ENCODE data around the gene THSD7B. TPM values are rescaled to one million over a fixed set of nuclear protein-coding genes. Genes with fewer than 3 reads are reported as not detected.
"Not testable (repeated sequence)": the region's sequence is repeated elsewhere in the genome, so short reads cannot be mapped to it uniquely, and the experiment has no call there.

The THSD7B gene
- total RNA-seq, 4 donors from 2014 or later = under 0.01 to 0.29 (median 0.03) TPM

- Histone ChIP-seq H3K4me1 (peaks cover 0 to 7% (median 5%) of the 10 kb centered on the region in 4 donors), H3K36me3 (no peaks in the 10 kb centered on the region), H3K27me3 (no peaks in the 10 kb centered on the region), H3K4me3 (no peak overlapping the region), H3K9me3 (peaks cover 0 to 3% (median 1%) of the 10 kb centered on the region in 4 donors), H3K27ac (replicated peaks in 1 of 4) (no peak overlapping the region)
- 88% methylated on average over 3 of the region's 3 CpGs for WGBS
- TF ChIP-seq POLR2A (IDR thresholded peaks at IDR 0.05; ENCODE audit: low read depth) (no peak), EP300 (IDR thresholded peaks at IDR 0.05) (no peak), CTCF (IDR thresholded peaks at IDR 0.05) (no peak), POLR2AphosphoS5 (IDR thresholded peaks at IDR 0.05) (no peak)
- no peak for DNase-seq (ENCODE audit: extremely low spot score)
- intact Hi-C loops (cut with DNase I) = no loop called here
These were observed 805.1 kb downstream of the THSD7B start for GRCh38 chr2:137570484-137570883.

DNA sequence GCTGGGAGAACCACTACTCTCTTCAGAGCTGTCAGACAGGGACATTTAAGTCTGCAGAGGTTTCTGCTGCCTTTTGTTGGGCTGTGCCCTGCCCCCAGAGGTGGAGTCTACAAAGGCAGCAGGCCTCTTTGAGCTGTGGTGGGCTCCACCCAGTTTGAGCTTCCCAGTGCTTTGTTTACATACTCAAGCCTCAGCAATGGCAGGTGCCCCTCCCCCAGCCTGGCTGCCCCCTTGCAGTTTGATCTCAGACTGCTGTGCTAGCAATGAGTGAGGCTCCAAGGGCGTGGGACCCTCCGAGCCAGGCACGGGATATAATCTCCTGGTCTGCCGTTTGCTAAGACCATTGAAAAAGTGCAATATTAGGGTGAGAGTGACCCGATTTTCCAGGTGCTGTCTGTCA is 822.5 kb downstream of the THSD7B start:
- H3K27ac ChIP-seq (replicated peaks in 1 of 4); intact Hi-C loops (cut with DNase I); H3K27me3 ChIP-seq; H3K4me1 ChIP-seq; H3K36me3 ChIP-seq; H3K4me3 ChIP-seq; DNase-seq (ENCODE audit: extremely low spot score); H3K9me3 ChIP-seq: not testable (repeated sequence)
- WGBS = 85% methylated on average over 5 of the region's 5 CpGs

DNA sequence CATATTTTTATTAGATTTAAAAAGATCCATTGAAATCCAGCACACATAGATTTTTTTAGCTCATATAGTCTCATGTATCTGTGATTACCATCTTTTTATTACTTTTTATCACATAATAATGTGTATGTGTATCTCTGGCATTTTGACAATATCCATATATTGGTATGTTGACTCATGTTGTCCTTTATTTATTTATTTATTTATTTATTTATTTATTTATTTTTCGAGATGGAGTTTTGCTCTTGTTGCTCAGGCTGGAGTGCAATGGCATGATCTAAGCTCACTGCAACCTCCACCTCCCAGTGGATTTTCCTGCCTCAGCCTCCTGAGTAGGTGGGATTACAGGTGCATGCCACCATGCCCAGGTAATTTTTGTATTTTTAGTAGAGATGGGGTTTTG is 823.2 kb downstream of the THSD7B start:
- 94% methylated on average over 1 of the region's 1 CpG for WGBS
- intact Hi-C loops (cut with DNase I) = not testable (repeated sequence)

GRCh38 chr2:137590102-137590501 is 824.8 kb downstream of the THSD7B start:
- Histone ChIP-seq H3K36me3 (no peaks in the 10 kb centered on the region), H3K27ac (replicated peaks in 1 of 4) (no peak overlapping the region), H3K4me3 (no peak overlapping the region), H3K27me3 (no peaks in the 10 kb centered on the region), H3K9me3 (peaks cover 0 to 7% (median 0%) of the 10 kb centered on the region in 4 donors), H3K4me1 (no peaks in the 10 kb centered on the region)
- TF ChIP-seq POLR2A (IDR thresholded peaks at IDR 0.05; ENCODE audit: low read depth) (no peak), EP300 (IDR thresholded peaks at IDR 0.05) (no peak)
- intact Hi-C loops (cut with DNase I) = no loop called here
- DNase-seq (ENCODE audit: extremely low spot score) = no peak

More for the DNA sequence above, 823.2 kb downstream of the THSD7B start:
- H3K4me3 ChIP-seq; H3K36me3 ChIP-seq; DNase-seq (ENCODE audit: extremely low spot score); H3K4me1 ChIP-seq; H3K27ac ChIP-seq (replicated peaks in 1 of 4); H3K9me3 ChIP-seq; H3K27me3 ChIP-seq: not testable (repeated sequence)

- Histone ChIP-seq H3K27me3 (no peaks in the 10 kb centered on the region), H3K36me3 (no peaks in the 10 kb centered on the region), H3K4me1 (no peaks in the 10 kb centered on the region), H3K9me3 (no peaks in the 10 kb centered on the region), H3K27ac (replicated peaks in 1 of 4) (no peak overlapping the region), H3K4me3 (no peak overlapping the region)
- 38% methylated on average over 2 of the region's 2 CpGs for WGBS
- no peak for TF ChIP-seq POLR2A (IDR thresholded peaks at IDR 0.05; ENCODE audit: low read depth)
- TF ChIP-seq CTCF (IDR thresholded peaks at IDR 0.05) = no peak
- TF ChIP-seq POLR2AphosphoS5 (IDR thresholded peaks at IDR 0.05) = no peak
- TF ChIP-seq EP300 (IDR thresholded peaks at IDR 0.05) = no peak
- intact Hi-C loops (cut with DNase I) = no loop called here
- no peak for DNase-seq (ENCODE audit: extremely low spot score)
These were observed 842.5 kb downstream of the THSD7B start for GRCh38 chr2:137607722-137608318.

DNA sequence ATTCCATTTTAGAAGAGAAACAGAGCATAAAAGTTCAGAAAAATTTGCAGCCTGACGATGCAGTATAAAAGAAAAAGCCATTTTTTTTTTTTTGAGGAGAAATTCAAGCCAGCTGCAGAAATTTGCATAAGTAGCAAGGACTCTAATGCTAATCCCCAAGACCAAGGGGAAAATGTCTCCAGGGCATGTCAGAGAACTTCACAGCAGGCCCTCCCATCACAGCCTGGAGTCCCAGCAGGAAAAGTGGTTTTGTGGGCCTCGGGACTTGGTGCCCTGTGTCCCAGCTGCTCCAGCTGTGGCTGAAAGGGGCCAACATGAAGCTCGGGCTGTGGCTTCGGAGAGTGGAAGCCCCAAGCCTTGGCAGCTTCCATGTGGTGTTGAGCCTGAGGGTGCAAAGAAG is 873.6 kb downstream of the THSD7B start:
- no peaks in the 10 kb centered on the region for H3K9me3 ChIP-seq

More for the DNA sequence above, 873.6 kb downstream of the THSD7B start:
- no peaks in the 10 kb centered on the region for H3K27me3 ChIP-seq
- no peak overlapping the region for H3K4me3 ChIP-seq
- no peak for DNase-seq (ENCODE audit: extremely low spot score)
- TF ChIP-seq POLR2AphosphoS5 (IDR thresholded peaks at IDR 0.05) = no peak
- TF ChIP-seq CTCF (IDR thresholded peaks at IDR 0.05) = no peak
- no peak for TF ChIP-seq POLR2A (IDR thresholded peaks at IDR 0.05; ENCODE audit: low read depth)
- no peak for TF ChIP-seq EP300 (IDR thresholded peaks at IDR 0.05)
- intact Hi-C loops (cut with DNase I) = no loop called here
- H3K36me3 ChIP-seq = no peaks in the 10 kb centered on the region
- no peak overlapping the region for H3K27ac ChIP-seq (replicated peaks in 1 of 4)
- WGBS = 86% methylated on average over 2 of the region's 4 CpGs
- no peaks in the 10 kb centered on the region for H3K4me1 ChIP-seq

Data from esophagus muscularis mucosa (tissue), 4 donors.